ENCODE results near the gene ATXN2L.

The ATXN2L gene

GRCh38 chr16:28872952-28873351 is 50.2 kb downstream of the ATXN2L start:
- no peak for TF ChIP-seq CTCF (IDR thresholded peaks at IDR 0.05; ENCODE audit: low read length)
- TF ChIP-seq EZH2 (IDR thresholded peaks at IDR 0.05; ENCODE audit: borderline replicate concordance, low read length) = no peak
- no peak overlapping the region for H3K27ac ChIP-seq (ENCODE audit: low read depth, low read length, poor library complexity, severe bottlenecking)
- H3K9me3 ChIP-seq (ENCODE audit: low read length) = no peaks in the 10 kb centered on the region
- H3K4me3 ChIP-seq (ENCODE audit: low read depth, low read length, poor library complexity, severe bottlenecking) = no peak overlapping the region
- no peaks in the 10 kb centered on the region for H3F3A ChIP-seq (ENCODE audit: insufficient read depth, low read length)
- no peaks in the 10 kb centered on the region for H3K27me3 ChIP-seq (ENCODE audit: insufficient read depth, low read length)
- H3K4me1 ChIP-seq (ENCODE audit: insufficient read depth, low read length, severe bottlenecking) = no peaks in the 10 kb centered on the region
- no peaks in the 10 kb centered on the region for H3K79me2 ChIP-seq (ENCODE audit: insufficient read depth, low read length)
- no peak overlapping the region for H3K4me2 ChIP-seq (ENCODE audit: low read length)
- H3K9me2 ChIP-seq (ENCODE audit: low read depth, low read length) = no peaks in the 10 kb centered on the region
- H2AFZ ChIP-seq (ENCODE audit: low read length) = no peak overlapping the region
- H3K36me3 ChIP-seq (ENCODE audit: insufficient read depth, low read length) = peaks cover 51% of the 10 kb centered on the region
- no peaks in the 10 kb centered on the region for H4K20me1 ChIP-seq (ENCODE audit: insufficient read depth, low read length)
- no peak overlapping the region for H3K9ac ChIP-seq (ENCODE audit: low read length)

- no peak overlapping the region for H3K9ac ChIP-seq (ENCODE audit: low read length)
- H3K4me2 ChIP-seq (ENCODE audit: low read length) = no peak overlapping the region
- H3K79me2 ChIP-seq (ENCODE audit: insufficient read depth, low read length) = no peaks in the 10 kb centered on the region
- H3K4me1 ChIP-seq (ENCODE audit: insufficient read depth, low read length, severe bottlenecking) = peaks cover 5% of the 10 kb centered on the region
- H3F3A ChIP-seq (ENCODE audit: insufficient read depth, low read length) = no peaks in the 10 kb centered on the region
- H3K36me3 ChIP-seq (ENCODE audit: insufficient read depth, low read length) = peaks cover 48% of the 10 kb centered on the region
- no peak overlapping the region for H3K27ac ChIP-seq (ENCODE audit: low read depth, low read length, poor library complexity, severe bottlenecking)
- no peaks in the 10 kb centered on the region for H3K27me3 ChIP-seq (ENCODE audit: insufficient read depth, low read length)
- H3K9me2 ChIP-seq (ENCODE audit: low read depth, low read length) = no peaks in the 10 kb centered on the region
- no peaks in the 10 kb centered on the region for H4K20me1 ChIP-seq (ENCODE audit: insufficient read depth, low read length)
- TF ChIP-seq EZH2 (IDR thresholded peaks at IDR 0.05; ENCODE audit: borderline replicate concordance, low read length) (no peak), CTCF (IDR thresholded peaks at IDR 0.05; ENCODE audit: low read length) (peak; percentile 87)
- no peak overlapping the region for H2AFZ ChIP-seq (ENCODE audit: low read length)
- no peaks in the 10 kb centered on the region for H3K9me3 ChIP-seq (ENCODE audit: low read length)
- no peak overlapping the region for H3K4me3 ChIP-seq (ENCODE audit: low read depth, low read length, poor library complexity, severe bottlenecking)
Measured at GRCh38 chr16:28873543-28874201, 50.9 kb downstream of the ATXN2L start.

GRCh38 chr16:28874406-28874805 is 51.6 kb downstream of the ATXN2L start:
- no peak overlapping the region for H3K9ac ChIP-seq (ENCODE audit: low read length)
- H3K27ac ChIP-seq (ENCODE audit: low read depth, low read length, poor library complexity, severe bottlenecking) = no peak overlapping the region

More at GRCh38 chr16:28874406-28874805, 51.6 kb downstream of the ATXN2L start:
- no peaks in the 10 kb centered on the region for H3K27me3 ChIP-seq (ENCODE audit: insufficient read depth, low read length)
- no peaks in the 10 kb centered on the region for H3K9me3 ChIP-seq (ENCODE audit: low read length)
- no peaks in the 10 kb centered on the region for H4K20me1 ChIP-seq (ENCODE audit: insufficient read depth, low read length)
- no peaks in the 10 kb centered on the region for H3F3A ChIP-seq (ENCODE audit: insufficient read depth, low read length)
- TF ChIP-seq CTCF (IDR thresholded peaks at IDR 0.05; ENCODE audit: low read length) (no peak), EZH2 (IDR thresholded peaks at IDR 0.05; ENCODE audit: borderline replicate concordance, low read length) (no peak)
- H3K4me3 ChIP-seq (ENCODE audit: low read depth, low read length, poor library complexity, severe bottlenecking) = no peak overlapping the region
- no peak overlapping the region for H3K4me2 ChIP-seq (ENCODE audit: low read length)
- H3K36me3 ChIP-seq (ENCODE audit: insufficient read depth, low read length) = peaks cover 41% of the 10 kb centered on the region
- H3K9me2 ChIP-seq (ENCODE audit: low read depth, low read length) = no peaks in the 10 kb centered on the region
- H2AFZ ChIP-seq (ENCODE audit: low read length) = no peak overlapping the region
- no peaks in the 10 kb centered on the region for H3K79me2 ChIP-seq (ENCODE audit: insufficient read depth, low read length)
- peaks cover 12% of the 10 kb centered on the region for H3K4me1 ChIP-seq (ENCODE audit: insufficient read depth, low read length, severe bottlenecking)

All from OCI-LY1 (cell line).